ENCODE measurements around the gene TMEM45A.

DNA sequence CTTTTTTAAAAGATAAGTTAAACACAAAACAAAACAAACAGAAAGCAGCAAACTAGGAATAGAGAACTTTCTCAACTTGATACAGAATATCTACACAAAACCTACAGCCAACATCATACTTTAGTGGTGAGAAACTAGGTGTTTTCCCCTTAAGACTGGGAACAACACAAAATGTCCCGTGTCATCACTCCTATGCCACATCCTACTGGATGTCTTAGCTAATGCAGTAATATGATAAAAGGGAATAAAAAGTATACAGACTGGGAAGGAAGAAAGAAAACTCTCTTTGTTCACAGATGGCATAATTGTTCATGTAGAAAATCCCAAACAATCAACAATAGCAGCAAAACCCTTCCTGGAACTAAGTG is 45.9 kb downstream of the TMEM45A start:
- no peak for TF ChIP-seq CTCF (IDR thresholded peaks at IDR 0.05; ENCODE audit: extremely low read depth in 1 of 2, insufficient read depth in 1 of 2, low read depth in 1 of 2, low read length in 2 of 2)
- TF ChIP-seq, protein P1, sequence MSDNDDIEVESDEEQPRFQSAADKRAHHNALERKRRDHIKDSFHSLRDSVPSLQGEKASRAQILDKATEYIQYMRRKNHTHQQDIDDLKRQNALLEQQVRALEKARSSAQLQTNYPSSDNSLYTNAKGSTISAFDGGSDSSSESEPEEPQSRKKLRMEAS (IDR thresholded peaks at IDR 0.05; ENCODE audit: insufficient read depth, insufficient read length), result no peak
- no peak for TF ChIP-seq MYC (IDR thresholded peaks at IDR 0.05; ENCODE audit: low read depth, low read length)
- no peak for TF ChIP-seq GATA2 (IDR thresholded peaks at IDR 0.05; ENCODE audit: insufficient read depth, insufficient read length, low read depth, low read length)
- no peak for TF ChIP-seq POLR2AphosphoS5 (IDR thresholded peaks at IDR 0.05; ENCODE audit: insufficient read depth, low read depth, low read length)
